ENCODE data around the gene GPR156.

The GPR156 gene

DNA sequence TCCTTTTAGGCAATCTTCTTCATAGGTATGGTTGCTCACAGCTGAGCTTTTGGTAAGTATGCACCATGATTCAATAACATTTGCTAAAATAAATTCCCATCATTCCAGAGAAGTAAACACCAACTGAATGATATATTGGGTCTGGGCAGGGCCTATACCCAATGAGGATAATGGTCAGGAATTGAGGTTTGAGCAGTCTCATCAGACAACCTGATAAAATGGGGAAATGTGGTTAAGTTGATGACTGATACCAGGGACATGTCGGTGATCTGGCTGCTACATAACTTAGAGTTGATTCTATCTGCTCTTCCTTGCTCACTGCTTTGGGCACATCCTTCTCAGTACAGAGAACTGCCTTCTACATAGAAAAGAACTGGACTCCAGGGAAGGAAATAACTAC lies 92.9 kb downstream of the GPR156 start:
- DNase-seq = no peak

DNA sequence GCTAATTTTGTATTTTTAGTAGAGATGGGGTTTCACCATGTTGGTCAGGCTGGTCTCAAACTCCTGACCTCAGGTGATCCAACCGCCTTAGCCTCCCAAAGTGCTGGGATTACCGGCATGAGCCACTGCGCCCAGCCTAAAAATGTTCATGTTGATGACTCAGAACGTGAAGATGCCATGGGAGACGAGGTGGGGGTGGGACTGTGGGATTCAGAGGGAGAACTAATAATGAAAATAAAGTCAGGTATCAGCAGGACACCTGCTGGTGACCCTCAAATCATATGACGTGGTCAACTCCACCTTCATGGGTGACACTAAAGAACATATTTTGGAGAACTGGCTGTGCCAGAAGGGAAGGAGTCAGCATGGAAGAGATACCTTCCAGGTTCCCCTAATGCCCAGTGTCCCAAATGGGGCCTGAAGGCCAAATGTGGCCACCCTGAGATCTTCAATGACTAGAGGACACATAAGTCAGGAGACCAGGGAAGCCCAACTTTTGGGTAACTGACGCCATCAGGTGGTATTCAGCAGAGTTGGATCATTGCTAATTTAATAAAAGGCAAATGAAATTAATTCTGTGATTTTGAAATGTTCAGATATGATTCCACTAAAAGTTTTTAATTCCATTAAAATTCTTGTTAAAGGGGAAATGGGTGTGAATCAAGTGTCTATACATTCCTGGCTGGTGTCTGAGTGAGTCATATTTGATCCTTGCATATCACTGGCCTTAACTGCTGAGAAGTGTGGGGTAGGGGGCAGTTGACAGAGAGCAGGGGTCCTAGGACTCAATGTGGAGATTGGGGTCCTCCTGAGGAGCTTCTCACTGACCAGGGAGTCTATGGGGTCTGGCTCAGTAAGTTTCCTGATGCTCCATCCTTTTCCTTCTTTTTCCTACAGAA lies 102.2 kb downstream of the GPR156 start:
- DNase-seq = no peak

DNA sequence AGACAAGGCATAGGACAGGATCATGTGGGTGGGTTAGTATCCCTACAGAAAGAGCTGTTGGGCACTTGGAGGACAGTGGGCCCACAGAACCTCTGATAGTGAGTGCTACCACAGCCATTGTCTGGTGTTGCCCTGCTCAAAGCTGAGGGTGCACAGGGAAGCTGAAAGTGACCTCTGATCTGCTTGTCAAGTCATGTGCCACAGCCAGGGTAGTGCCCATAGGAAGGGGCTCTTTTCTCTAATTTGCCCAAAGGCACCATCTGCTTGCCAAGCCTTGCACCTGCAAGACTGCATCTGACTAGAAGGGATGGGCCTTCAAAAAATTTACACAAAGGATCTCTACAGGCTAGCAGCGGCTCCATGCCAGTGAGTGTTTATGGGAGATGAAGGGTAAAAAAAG lies 103.4 kb downstream of the GPR156 start:
- DNase-seq = no peak

DNA sequence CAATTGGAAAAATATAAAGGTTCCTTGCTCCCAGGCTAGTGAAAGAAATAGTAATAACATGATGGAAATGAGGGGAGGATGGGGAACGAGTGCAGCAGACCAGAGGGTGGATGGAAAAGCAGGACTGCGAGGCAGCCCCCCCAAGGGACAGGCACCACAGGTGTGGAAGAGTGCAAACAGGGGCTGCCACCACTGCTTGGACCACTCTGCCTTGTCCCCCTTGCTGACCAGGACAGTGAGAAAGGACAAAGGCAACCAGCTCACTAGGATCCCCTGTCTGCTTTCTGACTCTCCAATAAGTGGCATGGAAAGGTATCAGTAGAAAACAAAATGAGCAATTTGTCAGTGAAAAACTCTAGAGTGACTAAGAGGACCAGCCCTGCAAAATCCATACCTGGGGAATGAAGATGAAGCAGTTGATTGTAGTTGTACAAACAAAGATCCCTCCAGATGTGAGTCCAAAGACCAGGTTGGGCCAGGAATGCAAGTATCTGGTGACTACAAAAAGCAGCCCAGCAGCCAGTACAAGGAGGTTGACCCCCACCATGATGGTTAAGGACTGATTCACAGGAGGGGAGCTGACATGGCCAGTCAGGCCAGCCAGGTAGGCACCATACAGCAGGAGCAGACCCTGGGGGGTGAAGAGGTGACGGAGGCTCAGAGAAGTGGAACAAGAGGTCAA lies 104.2 kb downstream of the GPR156 start:
- DNase-seq = no peak

DNA sequence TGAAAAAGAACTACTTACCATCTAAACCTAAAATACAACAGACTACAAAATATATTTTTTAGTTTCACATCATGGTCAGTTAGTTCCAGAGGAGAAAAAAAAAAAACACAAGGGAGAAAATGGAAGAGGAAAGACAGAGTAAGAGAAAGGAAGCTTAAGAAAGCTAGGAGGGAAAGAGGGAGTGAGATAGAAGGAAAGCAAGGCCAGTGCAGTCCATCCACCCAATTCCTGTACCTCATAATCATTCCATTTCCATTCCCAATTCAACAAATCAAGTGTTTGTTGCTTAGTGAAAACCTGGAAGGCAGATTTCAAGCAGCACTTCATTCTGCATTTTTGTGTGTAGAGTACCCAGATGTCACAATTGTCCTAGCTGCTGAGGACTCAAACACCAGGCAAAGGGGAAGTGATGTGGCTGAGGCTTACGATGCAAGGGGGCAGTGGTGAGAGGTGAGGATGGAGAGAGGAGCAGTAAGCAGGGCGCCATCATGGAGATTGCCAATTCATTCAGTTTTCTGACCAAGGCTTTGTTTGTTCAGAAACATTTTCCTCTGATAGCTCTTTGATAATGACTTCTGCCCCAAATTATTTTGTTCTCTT lies 107.2 kb downstream of the GPR156 start:
- no peak for DNase-seq

DNA sequence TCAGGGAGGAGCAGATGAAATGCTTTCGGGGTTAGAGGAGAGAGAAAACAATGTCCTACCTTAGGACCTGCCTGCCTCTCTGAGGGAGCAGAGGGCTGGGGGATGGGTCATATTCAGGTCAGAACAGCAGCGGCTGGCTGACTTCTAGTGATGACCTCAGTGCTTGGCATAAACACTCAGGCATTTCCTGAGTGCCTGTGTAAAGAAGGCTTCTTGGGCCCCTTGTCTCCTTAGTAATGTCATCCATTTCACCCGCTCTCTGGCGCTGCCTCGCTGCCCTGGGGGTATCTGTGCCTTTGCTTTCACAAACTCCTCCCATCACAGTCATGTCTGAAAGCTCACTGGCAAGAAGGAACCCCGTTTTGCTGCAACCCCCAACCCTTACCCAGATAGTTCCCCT lies 107.9 kb downstream of the GPR156 start:
- DNase-seq = no peak

DNA sequence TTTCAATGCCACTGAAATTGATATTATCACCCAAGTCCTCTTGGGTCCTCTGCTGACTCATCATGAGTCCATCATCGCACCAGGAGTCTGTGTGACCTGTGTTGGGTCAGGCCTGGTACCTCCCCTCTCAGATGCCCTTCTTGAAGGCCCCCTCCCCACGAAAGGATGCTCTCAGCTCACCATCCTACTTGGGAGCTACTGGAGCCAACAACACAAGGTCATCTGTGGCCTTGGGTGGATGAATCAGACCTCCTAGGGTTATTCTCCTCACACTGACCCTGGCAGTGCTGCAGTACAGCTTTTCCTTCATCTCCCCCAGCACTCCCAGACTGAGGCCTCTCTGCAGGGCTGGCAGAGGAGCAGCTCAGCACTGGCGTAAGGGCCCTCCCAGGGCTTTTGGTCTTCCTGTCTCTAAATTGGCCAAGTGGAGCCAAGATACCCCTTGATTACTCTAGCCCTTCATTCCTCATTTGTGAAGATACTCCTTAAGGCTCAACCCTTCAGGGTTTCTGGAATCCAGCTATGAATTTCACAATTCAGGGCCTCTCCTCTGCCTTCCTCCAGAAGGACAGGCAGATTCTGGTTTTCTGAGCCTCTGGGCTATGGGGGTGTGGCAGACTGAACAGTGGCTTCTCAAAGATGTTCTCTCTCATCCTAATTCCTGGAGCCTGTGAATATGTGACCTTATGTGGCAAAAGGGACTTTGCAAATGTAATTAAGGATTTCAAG lies 110.0 kb downstream of the GPR156 start:
- DNase-seq = no peak

DNA sequence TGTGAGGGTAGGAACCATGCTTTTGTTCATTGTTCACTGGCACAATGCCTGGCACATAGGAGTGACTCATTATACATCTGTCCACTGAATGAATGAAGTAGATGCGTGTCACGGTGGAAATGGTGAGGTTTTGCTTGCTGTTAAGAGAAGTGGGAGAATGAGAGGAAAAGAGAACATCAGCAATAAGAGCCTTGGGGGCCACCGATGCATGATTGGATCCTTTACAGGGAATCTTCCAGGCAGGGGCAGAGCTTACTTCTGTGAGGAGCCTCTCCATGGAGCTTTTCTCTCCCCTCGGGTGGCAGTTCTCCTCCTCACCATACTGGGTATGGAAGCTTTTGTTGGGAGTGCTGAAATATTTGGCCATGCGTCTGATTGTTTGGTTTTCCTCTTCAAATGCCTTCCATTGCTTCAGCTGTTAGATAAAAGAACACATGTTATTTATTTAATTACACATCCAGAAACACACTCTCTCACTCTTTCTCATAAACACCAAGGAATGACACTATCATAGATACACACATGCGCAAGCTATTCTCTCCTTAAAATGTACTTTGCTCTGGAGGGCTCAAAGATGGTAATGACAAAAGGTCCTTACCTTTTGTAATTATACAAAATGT lies 111.9 kb downstream of the GPR156 start:
- DNase-seq = no peak

DNA sequence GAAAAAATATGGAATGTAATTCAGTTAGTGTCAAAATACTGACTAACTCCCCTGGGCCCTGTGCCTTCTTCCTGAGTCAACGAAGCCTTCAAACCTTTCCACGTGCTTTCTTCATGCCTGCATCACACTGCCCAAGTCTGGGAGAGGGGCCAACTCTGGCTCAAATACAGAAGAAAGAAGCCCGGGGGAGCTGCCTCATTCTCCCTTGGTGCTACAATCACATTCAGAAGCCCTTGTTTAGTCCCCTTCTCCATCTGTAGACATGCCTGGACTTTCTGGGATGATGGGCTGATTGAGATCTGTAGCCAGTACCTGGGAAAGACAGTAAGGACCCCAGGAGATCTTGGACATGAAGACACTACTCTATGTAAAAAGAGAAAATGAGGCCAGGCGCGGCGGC lies 113.0 kb downstream of the GPR156 start:
- no peak for DNase-seq

DNA sequence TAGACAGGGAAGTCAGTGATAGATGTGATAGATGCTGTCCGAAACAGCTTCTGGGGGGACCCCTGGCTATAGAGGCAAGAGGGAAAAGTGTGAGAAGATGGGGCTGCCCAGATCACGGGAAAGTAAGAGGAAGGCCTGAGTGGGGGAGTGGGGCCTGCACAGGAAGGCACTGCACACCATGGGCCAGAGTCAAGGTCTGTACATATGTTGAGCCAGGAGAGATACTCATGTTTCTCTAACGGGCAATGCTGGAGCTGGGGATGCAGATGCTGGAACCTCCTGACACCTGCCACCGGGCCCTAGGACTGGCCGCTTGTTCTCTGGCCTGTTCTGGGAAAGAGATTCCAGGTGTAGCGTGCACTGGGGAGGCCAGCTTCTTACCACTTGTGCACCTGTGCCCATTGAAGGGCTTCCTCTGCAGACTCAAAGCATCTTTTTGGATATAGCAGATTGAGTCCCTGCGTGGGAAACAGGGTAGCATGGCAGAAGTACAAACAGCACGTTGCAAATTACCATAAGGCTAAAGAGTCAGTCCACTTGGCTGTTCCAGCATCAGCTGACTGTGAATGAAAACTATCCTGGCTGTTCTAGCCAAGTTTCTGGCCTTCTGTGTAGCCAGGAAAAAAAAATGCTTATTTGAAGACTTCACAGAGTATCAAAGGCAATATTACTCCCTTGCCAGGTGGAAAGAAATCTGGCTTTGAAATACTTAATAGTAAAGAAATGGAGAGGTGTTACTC lies 113.7 kb downstream of the GPR156 start:
- no peak for DNase-seq

DNA sequence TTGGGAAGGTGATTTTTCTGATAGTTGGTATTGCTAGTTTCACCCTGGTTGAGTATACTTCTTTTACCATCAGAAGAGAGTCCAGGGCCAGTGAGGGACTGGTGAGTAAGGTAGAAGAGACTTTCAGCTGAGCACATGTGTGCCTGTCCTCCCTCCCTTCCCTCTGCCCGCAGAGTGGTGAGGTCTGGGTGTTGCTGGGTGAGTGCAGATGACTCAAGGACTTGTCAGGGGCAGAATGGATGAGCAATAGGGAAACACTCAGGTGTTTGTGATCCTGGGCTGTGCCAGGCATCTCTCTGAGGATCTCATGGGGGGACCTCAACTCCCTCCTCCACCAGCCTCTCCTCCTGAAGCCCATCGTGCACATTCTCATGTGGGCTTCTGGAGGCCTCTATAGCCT lies 114.8 kb downstream of the GPR156 start:
- no peak for DNase-seq

DNA sequence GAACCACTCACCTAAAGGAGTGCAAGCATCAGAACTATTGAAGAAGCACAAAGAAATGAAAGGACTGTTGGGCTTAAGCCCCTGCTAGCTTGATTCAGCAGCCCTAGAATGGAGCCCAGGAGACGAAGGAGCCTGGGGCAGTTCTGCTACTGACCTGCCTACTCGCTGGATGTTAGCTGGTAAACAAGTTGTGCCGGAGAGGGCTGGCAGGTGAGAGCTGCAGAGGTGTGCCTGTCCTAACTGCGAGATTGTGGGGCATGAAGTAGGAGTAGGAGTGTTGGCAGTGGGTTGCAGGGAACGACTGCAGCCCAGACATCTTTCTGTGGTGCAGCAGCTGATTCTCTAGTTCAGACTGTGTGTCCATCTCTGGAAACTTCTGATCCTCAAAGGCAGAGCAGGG lies 115.6 kb downstream of the GPR156 start:
- no peak for DNase-seq

DNA sequence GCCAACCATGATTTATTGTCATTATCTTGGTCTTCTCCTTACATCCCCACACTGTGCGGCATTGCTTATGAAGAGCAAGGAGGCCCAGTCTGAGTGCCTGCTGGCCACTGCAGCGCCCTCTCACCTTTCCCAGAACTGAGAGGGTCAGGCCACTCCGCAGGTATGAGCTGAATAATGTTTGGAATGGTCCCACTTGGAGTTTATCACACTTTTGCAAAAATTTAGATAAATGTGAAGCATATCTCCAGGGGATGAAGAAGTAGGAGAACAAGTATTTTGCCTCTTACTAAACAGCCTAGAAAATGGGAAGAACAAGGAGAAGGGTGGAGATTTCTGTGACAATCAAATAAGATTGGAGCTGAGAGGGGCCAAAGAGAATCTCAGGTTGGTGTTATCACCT lies 116.4 kb downstream of the GPR156 start:
- no peak for DNase-seq

DNA sequence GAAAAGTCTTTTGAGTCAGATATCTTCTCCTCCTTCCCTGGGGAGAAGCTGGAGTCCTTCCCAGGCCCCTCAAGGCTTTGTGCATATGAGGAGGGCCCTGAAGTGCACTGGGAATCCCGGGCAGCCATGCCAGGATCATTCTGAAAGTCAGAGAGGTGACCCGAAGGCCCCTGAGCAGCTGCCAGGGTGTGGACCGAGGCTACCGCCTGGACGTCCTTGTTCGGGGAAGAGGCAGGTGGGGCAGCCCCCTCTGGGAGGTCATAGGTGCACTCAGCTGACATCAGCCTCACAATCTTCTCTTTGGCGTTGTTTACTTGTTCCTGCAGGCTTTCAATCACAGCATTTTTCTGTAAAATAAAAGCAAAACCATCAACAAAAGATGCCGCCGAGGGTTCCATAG lies 117.0 kb downstream of the GPR156 start:
- DNase-seq = no peak

DNA sequence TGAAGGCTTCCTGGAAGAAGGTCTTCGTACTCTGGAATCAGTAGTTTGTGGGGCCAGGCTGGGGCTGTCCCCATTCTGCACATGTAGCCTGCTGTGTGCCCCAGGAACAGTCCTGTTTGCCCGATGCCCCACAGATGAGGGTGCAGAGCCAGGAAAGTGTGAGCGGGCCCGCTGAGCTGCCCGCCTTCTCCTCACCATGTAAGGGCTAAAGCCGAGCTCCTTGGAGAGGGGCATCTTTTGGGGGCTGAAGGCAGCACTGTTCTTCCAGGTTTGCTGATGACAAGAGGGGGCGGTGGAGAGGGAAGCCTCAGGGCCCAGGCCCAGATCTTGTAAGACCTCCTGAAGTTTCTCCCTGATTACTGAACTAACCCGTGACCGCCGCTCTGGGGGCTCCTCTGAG lies 117.5 kb downstream of the GPR156 start:
- no peak for DNase-seq

DNA sequence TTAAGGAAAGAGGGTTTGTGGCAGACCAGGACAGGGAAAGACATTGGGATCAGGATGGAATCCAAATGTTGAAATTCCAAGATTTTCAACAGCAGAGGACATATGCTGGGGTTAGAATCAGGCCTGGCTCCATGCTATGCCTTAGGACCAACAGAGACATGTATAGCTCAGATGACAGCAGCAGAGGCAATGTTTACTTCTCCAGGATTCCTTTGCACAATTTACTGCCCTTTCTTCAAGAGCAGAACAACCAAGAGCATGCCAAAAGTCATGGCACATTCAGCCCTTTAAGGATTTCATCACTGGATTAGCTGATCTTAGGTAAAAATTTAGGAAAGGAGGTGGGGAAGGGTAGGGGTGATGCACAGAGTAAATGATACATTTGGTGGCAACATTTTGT lies 121.2 kb downstream of the GPR156 start:
- DNase-seq = no peak

DNA sequence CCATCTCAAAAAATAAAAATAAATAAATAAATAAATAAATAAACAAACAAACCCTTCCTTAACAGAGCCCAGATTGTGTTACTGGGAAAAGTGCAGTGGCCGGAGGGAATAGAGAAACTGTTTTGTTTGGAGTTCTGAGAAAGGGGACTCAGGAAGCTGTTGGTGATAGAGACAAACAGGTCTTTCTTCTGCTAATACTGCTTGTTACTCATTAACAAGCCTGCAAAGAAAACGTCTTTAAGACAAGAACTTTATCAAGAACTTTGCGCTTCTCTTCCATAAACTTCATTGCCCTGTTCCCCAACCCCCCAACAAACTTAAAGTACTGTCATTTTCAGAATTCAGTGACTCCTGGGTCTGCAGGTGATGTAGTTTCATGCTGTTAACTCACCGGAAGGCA lies 122.0 kb downstream of the GPR156 start:
- no peak for DNase-seq

DNA sequence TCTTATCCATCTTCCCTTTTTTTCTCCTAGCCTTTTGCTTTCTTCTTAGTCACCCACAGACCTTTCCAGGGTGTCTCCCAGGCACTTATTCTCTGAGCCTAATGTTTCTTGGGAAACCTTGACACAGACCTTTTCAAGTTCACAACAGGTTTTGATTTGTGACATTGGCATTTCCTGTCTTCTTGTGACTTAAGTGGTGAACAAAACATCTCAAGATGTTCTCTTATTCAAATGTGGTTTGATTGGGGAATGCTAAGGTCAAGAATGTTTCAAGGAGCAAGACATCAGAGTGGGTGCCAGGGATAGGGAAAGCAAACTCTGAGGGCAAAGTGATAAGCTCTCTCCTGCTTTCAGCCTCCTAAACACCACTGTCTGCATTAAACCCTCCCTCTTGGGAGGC lies 122.6 kb downstream of the GPR156 start:
- DNase-seq = no peak

DNA sequence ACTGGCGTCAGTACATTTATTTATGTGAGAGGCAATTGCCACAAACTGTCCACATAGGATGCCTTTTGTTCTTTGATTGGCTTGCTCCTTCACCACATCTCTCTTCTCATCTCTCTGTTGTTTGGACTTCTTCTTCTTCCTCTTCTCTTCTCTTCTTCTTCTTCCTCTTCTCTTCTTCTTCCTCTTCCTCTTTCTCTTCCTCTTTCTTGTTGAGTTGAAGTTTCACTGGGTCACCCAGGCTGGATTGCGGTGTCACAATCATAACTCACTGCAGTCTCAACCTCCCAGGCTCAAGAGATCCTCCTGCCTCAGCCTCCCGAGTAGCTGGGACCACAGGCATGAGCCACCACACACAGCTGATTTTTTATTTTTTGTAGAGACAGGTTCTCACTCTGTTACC lies 123.1 kb downstream of the GPR156 start:
- DNase-seq = no peak

DNA sequence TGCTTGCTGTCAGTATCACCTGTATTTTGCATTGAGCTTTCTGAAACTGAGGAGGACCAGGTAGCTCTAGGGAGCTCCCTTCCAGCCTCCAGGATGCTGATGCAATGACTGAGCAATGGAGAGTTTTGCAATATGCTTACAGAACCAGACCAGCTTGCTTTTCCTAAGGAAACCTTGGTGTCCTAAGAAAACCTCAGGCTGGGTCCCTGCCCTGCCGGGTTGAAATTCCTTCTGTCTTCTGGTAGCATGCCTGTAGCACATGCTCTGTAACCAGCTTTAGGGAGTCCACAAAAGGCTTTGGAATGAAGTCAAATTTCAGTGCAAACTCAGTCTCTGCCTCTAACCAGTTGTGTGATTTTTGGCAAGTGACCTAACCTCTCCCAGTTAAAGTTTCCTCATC lies 125.0 kb downstream of the GPR156 start:
- no peak for DNase-seq

DNA sequence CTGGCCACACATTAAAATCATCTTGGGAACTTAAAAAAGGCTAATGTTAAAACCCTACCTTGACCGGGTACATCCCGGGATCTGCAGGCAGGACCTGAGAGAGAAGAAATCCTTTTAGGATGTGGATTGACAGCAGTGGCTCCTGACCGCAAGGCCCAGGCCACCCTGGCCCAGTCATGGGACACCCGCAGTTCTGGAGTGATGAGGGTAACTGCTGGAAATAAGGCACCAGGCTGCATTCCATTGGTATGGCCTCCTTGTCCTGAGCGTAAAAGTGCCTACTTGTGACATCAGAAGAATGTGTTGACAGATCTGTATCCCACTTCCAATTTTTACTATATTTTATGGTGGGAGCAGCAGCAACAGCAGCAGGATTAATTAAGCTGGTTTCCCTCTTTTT lies 127.3 kb downstream of the GPR156 start:
- no peak for DNase-seq

DNA sequence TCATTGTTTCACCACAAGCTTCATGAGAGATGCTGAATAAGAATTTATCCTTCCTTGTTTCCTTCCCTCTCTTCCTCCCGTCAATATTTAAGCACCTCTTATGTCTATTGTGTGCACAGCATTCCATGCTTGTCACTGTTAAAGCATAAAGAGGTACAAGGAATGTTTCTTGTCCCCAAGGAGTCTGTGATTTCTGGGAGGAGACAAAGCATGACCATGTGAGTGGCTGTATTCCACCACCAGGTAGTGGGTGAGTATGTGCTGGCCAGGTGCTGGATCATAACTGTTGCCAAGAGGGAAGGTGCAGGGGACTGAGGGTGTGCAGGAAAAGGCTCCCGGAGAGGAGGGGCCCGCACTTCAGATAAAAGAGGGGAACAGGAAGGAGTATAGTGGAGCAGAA lies 127.9 kb downstream of the GPR156 start:
- no peak for DNase-seq
